Adrenal gland (tissue), 12 donors: ENCODE data around the gene CPVL. TPM values are rescaled to one million over a fixed set of nuclear protein-coding genes. Genes with fewer than 3 reads are reported as not detected.

Experiments used
- DNase-seq, 7 donors: peaks; one replicate each; pipeline ENCODE4 v3.0.0-alpha.2; 2019 to 2020
- H3K27ac ChIP-seq, 5 donors: fragments of 200-600 bp; sonication (generic) in 4 of 5; 1 replicate in 3 of 5; 2 replicates in 2 of 5; pipeline versions ENCODE4 v1.5.1 to v1.8.0; 2016 to 2020; ENCODE audit warnings: mild to moderate bottlenecking in 1 of 5
- H3K27me3 ChIP-seq: fragments of 200-600 bp; 2 replicates; pipeline ENCODE4 v1.8.0; 2021
- H3K36me3 ChIP-seq, 2 donors: fragments of 200-600 bp; replicated peaks in 1 of 2; 1 replicate in 1 of 2; 2 replicates in 1 of 2; pipeline versions ENCODE4 v1.5.1 to v1.8.0; 2018 to 2022
- H3K4me1 ChIP-seq, 2 donors: fragments of 200-600 bp; replicated peaks in 1 of 2; 1 replicate in 1 of 2; 2 replicates in 1 of 2; pipeline versions ENCODE4 v1.5.1 to v1.8.0; 2018 to 2021
- H3K4me3 ChIP-seq, 4 donors: fragments of 200-600 bp; sonication (generic) in 3 of 4; one replicate each; pipeline ENCODE4 v1.5.1; 2016 to 2018
- H3K9me3 ChIP-seq, 3 donors: fragments of 200-600 bp; sonication (generic) in 1 of 3; replicated peaks in 1 of 3; 1 replicate in 2 of 3; 2 replicates in 1 of 3; pipeline versions ENCODE4 v1.5.1 to v1.8.0; 2016 to 2021
- POLR2A ChIP-seq, 2 donors: fragments of 450-650 bp; IDR thresholded peaks; one replicate each; pipeline ENCODE4 v1.6.1; 2017; ENCODE audit warnings: antibody characterized with exemption in 2 of 2, mild to moderate bottlenecking in 2 of 2, moderate library complexity in 1 of 2
- WGBS, 4 donors: extraction: QIAGEN DNeasy Blood & Tissue Kit in 2 of 4; methylation state at CpG; one replicate each; pipeline versions ENCODE4 v1.1.5 to v1.1.7; 2013 to 2017; 5-methylcytosine and 5-hydroxymethylcytosine counted together
- intact Hi-C, 2 donors: fragments of 100-400 bp; cut with DNase I; formaldehyde crosslinking; loops; one replicate each; pipeline versions ENCODE4 v1.14.1 to v1.15.0; 2022 to 2023
- polyA plus RNA-seq, 3 donors: library from polyadenylated mRNA; stranded (reverse); fragments of 200-250 nt in 2 of 3; fragments of 350-450 nt in 1 of 3; fragmentation: Illumina TruSeq in 1 of 3; extraction: RNeasy Lipid Tissue Mini Kit (QIAGEN cat#74804) in 1 of 3; gene quantifications; one replicate each; pipeline ENCODE4 v1.2.3, GENCODE V29; 2013 to 2014
- total RNA-seq, 9 donors: library from RNA; depleted of rRNA in 4 of 9; stranded (reverse); fragments of >200 nt in 4 of 9; fragments of 120-200 nt in 1 of 9; fragmentation: NEBNext Ultra II Directional in 1 of 9; extraction: Animal tissue kit (Norgen Biotek cat#: 25700) in 1 of 9; gene quantifications; one replicate each; pipeline versions ENCODE4 v1.1.0 to v1.2.4, GENCODE V29; 2013 to 2023
- TF ChIP-seq, protein P1 (sequence below), 6 experiments: fragments of 450-650 bp in 4 of 6; fragments of 200-600 bp in 2 of 6; sonication (generic) in 1 of 6; IDR thresholded peaks; 1 replicate in 5 of 6; 2 replicates in 1 of 6; pipeline versions ENCODE4 v1.5.1 to v1.8.0; 2016 to 2021; ENCODE audit warnings: antibody characterized with exemption in 6 of 6, mild to moderate bottlenecking in 2 of 6, moderate library complexity in 1 of 6
- donor health status: healthy with polysubstance abuse.
- donor health status: Bipolar disorder and iron deficiency.
- donor health status: DM: yes; HTN: yes; CAD: no.
- donor health status: DM: no; HTN: no; CAD: no.
- donor health status: DM: no; HTN: no; CAD: no.
- donor health status: DM: yes; HTN: yes; CAD: no.

The CPVL gene
- total and polyA plus RNA-seq, 12 donors = 3.2 to 61.7 (median 32.7) TPM

- H3K4me3 ChIP-seq = no peak overlapping the region
- no peak for DNase-seq
These were observed 168.5 kb downstream of the CPVL start for GRCh38 chr7:28977881-28978280.

GRCh38 chr7:28976022-28976421, 170.3 kb downstream of the CPVL start:
- no peak for DNase-seq
- intact Hi-C loops = no loop called here
- WGBS, 4 donors = 66 to 90% (median 84%) methylated on average over 3 of the region's 3 CpGs

More at GRCh38 chr7:28977881-28978280, 168.5 kb downstream of the CPVL start:
- WGBS, 4 donors = 60 to 100% (median 85%) methylated on average over 1 of the region's 1 CpG
- Histone ChIP-seq H3K27ac (no peak overlapping the region), H3K4me1 (no peaks in the 10 kb centered on the region), H3K9me3 (peaks cover 0 to 3% (median 0%) of the 10 kb centered on the region in 3 donors), H3K27me3 (no peaks in the 10 kb centered on the region), H3K36me3 (no peaks in the 10 kb centered on the region)
- no peak for TF ChIP-seq POLR2A (IDR thresholded peaks at IDR 0.05)
- TF ChIP-seq, protein P1, sequence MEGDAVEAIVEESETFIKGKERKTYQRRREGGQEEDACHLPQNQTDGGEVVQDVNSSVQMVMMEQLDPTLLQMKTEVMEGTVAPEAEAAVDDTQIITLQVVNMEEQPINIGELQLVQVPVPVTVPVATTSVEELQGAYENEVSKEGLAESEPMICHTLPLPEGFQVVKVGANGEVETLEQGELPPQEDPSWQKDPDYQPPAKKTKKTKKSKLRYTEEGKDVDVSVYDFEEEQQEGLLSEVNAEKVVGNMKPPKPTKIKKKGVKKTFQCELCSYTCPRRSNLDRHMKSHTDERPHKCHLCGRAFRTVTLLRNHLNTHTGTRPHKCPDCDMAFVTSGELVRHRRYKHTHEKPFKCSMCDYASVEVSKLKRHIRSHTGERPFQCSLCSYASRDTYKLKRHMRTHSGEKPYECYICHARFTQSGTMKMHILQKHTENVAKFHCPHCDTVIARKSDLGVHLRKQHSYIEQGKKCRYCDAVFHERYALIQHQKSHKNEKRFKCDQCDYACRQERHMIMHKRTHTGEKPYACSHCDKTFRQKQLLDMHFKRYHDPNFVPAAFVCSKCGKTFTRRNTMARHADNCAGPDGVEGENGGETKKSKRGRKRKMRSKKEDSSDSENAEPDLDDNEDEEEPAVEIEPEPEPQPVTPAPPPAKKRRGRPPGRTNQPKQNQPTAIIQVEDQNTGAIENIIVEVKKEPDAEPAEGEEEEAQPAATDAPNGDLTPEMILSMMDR (IDR thresholded peaks at IDR 0.05) = no peak
- intact Hi-C loops = no loop called here

DNA sequence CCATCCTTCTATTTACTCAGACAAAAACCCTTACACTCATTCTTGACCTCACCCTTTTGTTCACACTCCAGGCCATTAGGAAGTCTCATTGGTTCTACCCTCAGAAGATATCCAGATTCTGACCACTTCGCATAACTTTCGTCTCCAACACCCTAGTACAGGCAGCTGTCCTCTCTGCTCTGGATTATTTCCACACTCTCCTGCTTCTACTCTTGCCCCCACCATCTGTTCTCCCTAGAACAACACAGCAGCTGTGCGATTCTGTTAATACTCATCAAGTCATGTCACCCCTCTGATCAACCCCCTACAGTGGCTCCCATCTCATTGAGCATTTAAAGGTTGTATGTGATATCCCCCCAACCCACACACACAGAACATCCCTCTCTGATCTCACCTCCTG, 172.7 kb downstream of the CPVL start:
- no peaks in the 10 kb centered on the region for H3K36me3 ChIP-seq
- H3K9me3 ChIP-seq = peaks cover 2 to 23% (median 6%) of the 10 kb centered on the region in 3 donors
- H3K4me3 ChIP-seq = no peak overlapping the region
- WGBS, 4 donors = 91 to 93% (median 92%) methylated on average over 3 of the region's 3 CpGs
- H3K27ac ChIP-seq = no peak overlapping the region
- H3K4me1 ChIP-seq = no peaks in the 10 kb centered on the region
- intact Hi-C loops = no loop called here
- no peak for DNase-seq
- no peaks in the 10 kb centered on the region for H3K27me3 ChIP-seq
- TF ChIP-seq, protein P1 (IDR thresholded peaks at IDR 0.05) = no peak
- no peak for TF ChIP-seq POLR2A (IDR thresholded peaks at IDR 0.05)

More at GRCh38 chr7:28976022-28976421, 170.3 kb downstream of the CPVL start:
- Histone ChIP-seq H3K4me3 (no peak overlapping the region), H3K4me1 (no peaks in the 10 kb centered on the region), H3K9me3 (peaks cover 2 to 19% (median 6%) of the 10 kb centered on the region in 3 donors), H3K27ac (no peak overlapping the region), H3K27me3 (no peaks in the 10 kb centered on the region), H3K36me3 (no peaks in the 10 kb centered on the region)
- TF ChIP-seq, protein P1 (IDR thresholded peaks at IDR 0.05) = no peak
- no peak for TF ChIP-seq POLR2A (IDR thresholded peaks at IDR 0.05)

- Histone ChIP-seq H3K27me3 (no peaks in the 10 kb centered on the region), H3K9me3 (no peaks in the 10 kb centered on the region), H3K27ac (no peak overlapping the region), H3K36me3 (no peaks in the 10 kb centered on the region), H3K4me1 (no peaks in the 10 kb centered on the region), H3K4me3 (no peak overlapping the region)
- TF ChIP-seq POLR2A (IDR thresholded peaks at IDR 0.05) = no peak
- intact Hi-C loops = no loop called here
- 80 to 92% (median 86%) methylated on average over 2 of the region's 2 CpGs for WGBS, 4 donors
- DNase-seq = no peak
These were observed 182.3 kb downstream of the CPVL start for GRCh38 chr7:28964056-28964455.

DNA sequence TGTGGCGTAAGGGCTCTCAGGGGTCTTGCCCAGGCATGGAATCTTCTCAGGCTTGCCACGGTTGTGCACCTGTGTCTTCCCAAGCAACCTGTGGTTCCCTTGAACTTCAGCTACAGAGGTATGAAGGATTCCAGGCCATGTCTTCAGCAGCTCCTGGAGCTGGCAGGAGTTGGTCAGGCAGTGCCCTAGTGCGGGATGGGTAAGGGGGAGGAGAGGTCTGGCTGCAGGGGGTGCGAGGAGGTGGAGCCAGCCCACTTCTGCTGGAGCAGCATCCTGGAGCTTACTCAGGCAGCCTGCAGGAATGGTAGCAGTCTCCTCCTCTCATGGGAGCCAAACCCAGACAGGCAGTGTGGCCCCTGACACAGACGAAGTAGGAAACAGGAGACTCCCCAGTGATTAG, 184.4 kb downstream of the CPVL start:
- H3K36me3 ChIP-seq = no peaks in the 10 kb centered on the region
- intact Hi-C loops = no loop called here
- H3K27me3 ChIP-seq = peaks cover 10% of the 10 kb centered on the region
- no peak for DNase-seq
- no peak for TF ChIP-seq POLR2A (IDR thresholded peaks at IDR 0.05)
- TF ChIP-seq, protein P1 (IDR thresholded peaks at IDR 0.05) = no peak
- H3K4me3 ChIP-seq = no peak overlapping the region
- H3K27ac ChIP-seq = no peak overlapping the region
- H3K9me3 ChIP-seq = no peaks in the 10 kb centered on the region
- H3K4me1 ChIP-seq = peaks cover 0 to 8% of the 10 kb centered on the region in 2 donors
- WGBS, 4 donors = 66 to 86% (median 80%) methylated on average over 4 to 5 of the region's 5 CpGs
